Inflammatory macrophage treated with lipopolysaccharide for 4 hours (primary cell): ENCODE measurements around the gene RPL26.
"Not testable (repeated sequence)": the region's sequence is repeated elsewhere in the genome, so short reads cannot be mapped to it uniquely, and the experiment has no call there.

Source experiments
- DNase-seq: peaks from one replicate; pipeline ENCODE4 v3.0.0-alpha.2; 2020

Gene RPL26

GRCh38 chr17:8393470-8394231 is 10.7 kb upstream of the RPL26 start:
- no peak for DNase-seq

- no peak for DNase-seq
These were observed 9.9 kb upstream of the RPL26 start for GRCh38 chr17:8392674-8393469.

DNA sequence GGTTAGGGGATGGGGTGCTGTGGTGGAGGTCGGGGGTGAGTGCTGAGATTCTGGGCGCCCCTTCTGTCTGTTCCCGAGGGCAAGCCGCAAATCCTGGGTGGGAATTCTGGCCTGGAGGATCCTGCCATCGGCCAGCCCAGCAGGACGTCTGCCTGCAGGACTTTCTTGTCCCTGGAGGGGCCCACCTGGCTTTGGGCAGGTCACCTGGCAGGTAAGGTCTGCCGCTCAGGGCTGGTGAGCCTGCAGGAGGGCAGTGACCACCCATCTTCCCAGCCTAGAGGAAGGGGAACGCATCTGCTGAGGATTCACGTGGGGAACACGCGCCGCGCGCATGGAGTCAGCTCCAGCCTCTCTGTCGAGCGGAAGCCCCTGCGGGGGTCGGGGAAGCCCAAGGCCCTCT is 9.3 kb upstream of the RPL26 start:
- no peak for DNase-seq

GRCh38 chr17:8391711-8392110 is 8.7 kb upstream of the RPL26 start:
- no peak for DNase-seq

DNA sequence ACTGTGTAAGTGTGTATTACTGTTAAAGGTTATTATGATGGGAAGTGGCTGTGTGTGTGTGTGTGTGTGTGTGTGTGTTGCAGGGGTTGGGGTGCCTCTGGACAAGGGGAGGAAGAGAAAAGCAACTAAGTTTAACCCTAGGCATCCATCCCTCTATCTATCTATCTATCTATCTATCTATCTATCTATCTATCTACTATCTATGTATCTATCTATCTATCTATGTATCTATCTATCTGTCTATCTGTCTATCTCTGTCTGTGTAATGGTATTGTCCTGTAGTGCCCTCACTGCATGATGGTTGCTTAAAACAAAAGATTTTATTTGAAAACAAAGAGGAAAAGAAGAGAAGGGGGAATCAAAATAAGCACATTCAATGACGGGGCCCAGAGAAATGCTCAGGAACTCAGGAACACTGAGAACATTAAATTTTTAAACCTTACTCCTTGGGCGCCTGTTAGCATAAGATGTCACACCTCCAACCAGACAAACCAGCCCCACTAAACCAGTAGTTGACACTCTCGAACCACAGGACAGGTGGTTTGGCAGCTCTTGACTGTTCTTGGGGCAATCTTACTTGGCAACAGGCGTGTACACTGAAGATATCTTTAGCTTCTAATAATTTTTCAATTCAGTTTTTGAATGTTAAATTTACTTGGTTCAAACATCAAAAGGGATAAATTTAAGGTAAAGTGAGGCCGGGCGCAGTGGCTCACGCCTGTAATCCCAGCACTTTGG is 5.1 kb upstream of the RPL26 start:
- DNase-seq: no peak

GRCh38 chr17:8386841-8387240 is 3.8 kb upstream of the RPL26 start:
- DNase-seq: no peak

GRCh38 chr17:8384801-8385378 is 1.9 kb upstream of the RPL26 start:
- DNase-seq: no peak

DNA sequence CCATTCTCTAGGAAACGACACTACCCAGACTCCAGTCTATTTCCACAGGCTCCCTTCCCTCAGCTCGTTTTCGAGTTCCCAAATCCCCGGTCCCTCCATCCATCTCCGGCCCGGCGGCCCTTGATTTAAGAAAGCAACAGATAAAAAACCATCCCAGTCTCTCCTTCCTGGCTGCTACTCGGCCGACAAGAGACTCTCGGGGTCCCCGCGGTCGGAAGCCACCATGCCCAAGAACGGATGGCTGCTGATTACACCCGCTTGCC is 182 bp downstream of the RPL26 start:
- DNase-seq: no peak

- DNase-seq: peak; percentile 1
These were observed 727 bp downstream of the RPL26 start for GRCh38 chr17:8382052-8382879.

- no peak for DNase-seq
These were observed 2.9 kb downstream of the RPL26 start for GRCh38 chr17:8380049-8380448.

- not testable (repeated sequence) for DNase-seq
These were observed 4.9 kb downstream of the RPL26 start for GRCh38 chr17:8378117-8378516.

- no peak for DNase-seq
These were observed 5.6 kb downstream of the RPL26 start for GRCh38 chr17:8377422-8377821.

DNA sequence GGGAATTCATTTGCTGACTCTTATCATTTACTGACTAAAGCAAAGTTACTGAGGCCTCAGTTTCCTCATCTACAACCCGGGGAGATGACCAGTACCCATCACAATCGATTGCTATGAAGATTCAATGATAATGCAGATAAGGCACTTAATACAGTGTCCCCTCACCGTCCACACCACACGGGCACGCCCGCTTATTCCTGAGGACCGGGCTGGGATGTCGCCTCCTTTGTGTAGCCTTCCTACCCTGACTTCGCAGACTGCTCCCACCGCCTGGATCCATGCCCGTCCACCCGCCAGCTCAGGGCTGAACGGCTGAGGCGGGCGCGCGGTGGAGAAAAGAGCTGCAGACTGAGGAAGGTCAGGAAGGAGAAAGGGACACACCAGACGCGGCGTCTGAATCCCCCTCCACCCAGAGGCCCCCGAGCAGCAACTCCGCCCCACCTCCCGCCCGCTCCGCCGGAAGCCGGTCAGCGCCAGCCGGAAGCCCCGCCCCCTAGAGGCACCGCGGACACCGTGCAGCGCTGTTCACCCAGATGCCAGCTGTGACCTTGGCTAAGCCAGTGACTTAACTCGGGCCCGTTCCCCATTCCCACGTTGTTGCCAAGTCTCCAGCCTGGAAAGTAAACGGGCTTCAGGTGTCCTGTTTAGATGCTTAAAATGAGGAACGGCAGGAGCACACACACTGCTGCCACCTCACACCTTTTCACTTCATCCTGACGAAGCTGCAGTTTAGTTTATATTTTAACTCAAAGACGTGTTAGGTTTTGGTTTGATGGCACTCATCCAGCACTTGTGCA is 6.5 kb downstream of the RPL26 start, which contains the start of gene KRABD2:
Gene KRABD2, minus strand, starts transcription at position 434 of the 797 bp plus-strand sequence.
- DNase-seq: peak; percentile 81

GRCh38 chr17:8375738-8376259 is 7.2 kb downstream of the RPL26 start:
- DNase-seq: no peak

DNA sequence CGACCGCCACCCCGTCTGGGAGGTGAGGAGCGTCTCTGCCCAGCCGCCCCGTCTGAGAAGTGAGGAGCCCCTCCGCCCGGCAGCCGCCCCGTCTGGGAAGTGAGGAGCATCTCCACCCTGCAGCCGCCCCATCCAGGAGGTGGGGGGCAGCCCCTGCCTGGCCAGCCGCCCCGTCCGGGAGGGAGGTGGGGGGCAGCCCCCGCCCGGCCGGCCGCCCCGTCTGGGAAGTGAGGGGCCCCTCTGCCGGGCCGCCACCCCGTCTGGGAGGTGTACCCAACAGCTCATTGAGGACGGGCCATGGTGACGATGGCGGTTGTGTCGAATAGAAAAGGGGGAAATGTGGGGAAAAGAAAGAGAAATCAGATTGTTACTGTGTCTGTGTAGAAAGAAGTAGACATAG is 9.1 kb downstream of the RPL26 start:
- not testable (repeated sequence) for DNase-seq

DNA sequence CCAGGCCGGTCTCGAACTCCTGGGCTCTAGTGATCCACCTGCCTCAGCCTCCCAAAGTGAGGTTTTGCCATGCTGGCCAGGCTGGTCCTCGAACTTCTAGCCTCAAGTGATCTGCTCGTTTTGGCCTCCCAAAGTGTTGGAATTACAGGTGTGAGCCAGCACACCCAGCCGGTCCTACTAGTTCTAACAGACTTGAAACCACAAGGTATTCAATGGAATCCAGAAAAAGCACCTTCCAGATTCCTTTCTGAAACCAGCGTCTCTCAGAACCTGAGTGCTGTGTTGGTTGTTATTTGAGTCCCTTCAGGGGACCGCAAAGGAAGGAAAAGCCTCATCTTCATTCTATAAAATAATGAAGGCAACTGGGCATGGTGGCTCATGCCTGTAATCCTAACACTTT is 10.6 kb downstream of the RPL26 start:
- no peak for DNase-seq

GRCh38 chr17:8371786-8372185 is 11.2 kb downstream of the RPL26 start:
- no peak for DNase-seq

DNA sequence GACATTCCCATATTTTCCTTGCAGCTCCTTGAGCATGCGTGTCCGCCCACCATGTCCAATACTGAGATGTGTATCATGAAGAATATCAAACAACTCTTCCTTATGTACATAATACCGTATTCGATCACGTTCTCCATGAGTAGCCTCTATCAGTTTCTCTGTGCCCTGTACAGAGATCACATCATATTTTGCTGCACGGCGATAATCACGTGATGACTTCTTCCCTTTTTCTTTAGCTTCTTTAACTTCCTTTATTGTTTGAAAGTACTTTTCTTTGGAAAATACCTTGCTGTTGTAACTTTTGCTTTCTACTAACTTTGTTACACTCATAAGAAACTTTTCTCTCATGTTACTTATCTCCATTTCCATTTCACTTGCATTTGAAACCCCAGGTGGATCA is 13.0 kb downstream of the RPL26 start:
- DNase-seq: peak; percentile 78

DNA sequence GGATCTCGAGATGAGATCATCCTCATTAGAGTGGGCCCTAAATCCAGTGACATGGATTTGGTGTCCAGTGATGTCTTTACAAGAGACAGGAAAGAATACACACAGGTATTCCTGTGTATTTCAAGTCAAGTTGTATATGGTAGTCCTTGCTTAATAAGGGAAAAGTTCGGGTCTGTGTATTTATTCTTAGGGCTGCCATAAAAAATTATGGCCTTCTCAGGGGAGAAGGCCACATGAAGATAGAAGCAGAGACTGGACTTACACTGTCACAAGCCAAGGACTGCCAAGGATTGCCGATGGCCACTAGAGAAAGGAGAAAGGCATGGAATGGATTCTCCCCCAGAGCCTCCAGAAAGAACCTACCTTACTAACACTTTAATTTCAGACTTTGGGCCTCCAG is 14.8 kb downstream of the RPL26 start:
- no peak for DNase-seq

- DNase-seq: no peak
These were observed 16.8 kb downstream of the RPL26 start for GRCh38 chr17:8366231-8366630.

- DNase-seq: no peak
These were observed 17.9 kb downstream of the RPL26 start for GRCh38 chr17:8365143-8365542.
